Measurements from ENCODE around the gene LRP1B.
"Not testable (repeated sequence)": the region's sequence is repeated elsewhere in the genome, so short reads cannot be mapped to it uniquely, and the experiment has no call there.

LRP1B gene

GRCh38 chr2:140737006-140737405 is 1393.8 kb downstream of the LRP1B start:
- DNase-seq, result no peak

DNA sequence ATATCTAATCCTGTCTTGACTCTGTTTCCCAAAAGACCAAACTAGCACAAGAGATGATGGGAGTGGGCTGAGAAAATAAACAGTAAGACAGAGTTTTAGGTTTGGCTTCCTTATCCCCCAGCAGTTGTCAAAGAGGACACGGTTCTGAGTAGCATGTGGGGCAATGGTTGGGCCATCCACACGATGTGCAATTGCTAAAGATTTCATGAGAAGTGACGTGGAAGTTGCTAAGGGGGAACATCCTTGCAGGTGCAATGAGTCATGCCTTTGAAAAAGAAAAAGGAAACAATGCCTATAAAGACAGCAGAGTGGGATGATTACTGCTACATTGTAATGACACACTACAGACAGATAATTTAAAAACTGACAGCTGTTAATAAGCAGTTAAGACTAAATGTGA is 1395.8 kb downstream of the LRP1B start:
- DNase-seq, result no peak

DNA sequence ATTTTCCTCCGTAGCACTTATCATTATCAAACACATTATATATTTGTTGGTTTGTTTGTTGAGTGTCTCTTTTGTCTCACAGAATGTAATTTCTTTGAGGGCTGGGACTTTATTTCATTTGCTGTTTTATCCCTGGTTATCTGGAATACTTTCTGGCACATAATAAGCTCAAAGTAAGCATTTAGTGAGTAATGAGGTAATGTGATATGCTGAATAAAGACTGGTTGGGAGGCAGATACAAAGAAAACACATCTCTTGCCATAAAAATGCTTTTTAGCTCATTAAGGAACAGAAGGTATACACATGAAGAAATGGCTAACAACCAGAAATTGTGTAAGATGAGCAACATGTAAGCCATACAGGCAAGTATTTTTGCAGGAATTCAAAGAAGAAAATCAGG is 1411.8 kb downstream of the LRP1B start:
- no peak for DNase-seq

DNA sequence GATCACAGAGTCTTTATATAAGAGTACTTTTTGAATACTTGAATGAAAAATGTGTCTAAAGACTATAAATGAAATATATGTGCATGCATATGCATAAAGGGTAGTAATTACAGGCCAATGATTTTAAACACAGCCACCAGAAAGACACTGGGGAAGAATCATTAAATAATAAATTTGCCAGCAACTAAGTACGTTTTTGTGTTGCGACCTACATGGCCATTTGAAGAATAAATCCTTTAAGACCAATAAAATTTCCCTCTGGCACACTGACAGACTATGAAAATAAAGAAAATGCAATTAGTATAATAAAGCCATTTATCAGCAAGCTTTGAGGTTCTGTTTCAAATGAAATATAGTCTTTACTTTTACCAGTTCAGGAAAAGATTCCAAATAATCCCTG is 1413.3 kb downstream of the LRP1B start:
- no peak for DNase-seq

GRCh38 chr2:140714586-140714985 is 1416.2 kb downstream of the LRP1B start:
- DNase-seq, result no peak

- DNase-seq, result no peak
Measured at GRCh38 chr2:140711867-140712266, 1418.9 kb downstream of the LRP1B start.

DNA sequence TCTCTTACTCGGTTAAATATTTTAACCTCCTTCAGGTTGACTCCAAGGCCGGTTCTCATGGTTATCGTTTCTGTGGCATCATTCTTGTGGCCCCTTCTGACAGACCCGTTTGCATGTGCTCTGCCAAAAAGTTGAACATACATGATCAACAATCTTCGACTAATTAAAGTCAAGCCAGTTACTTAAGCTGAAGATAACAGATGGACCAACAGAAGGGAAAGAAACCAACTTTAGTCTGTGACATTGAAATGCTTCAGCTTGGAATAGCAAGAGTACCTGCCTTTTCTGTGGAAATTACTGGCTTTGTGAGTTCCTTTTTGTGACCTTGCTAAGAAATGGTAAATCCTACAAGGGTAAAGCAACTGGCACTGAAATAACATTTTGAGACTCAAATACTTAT is 1429.1 kb downstream of the LRP1B start:
- DNase-seq, result no peak

DNA sequence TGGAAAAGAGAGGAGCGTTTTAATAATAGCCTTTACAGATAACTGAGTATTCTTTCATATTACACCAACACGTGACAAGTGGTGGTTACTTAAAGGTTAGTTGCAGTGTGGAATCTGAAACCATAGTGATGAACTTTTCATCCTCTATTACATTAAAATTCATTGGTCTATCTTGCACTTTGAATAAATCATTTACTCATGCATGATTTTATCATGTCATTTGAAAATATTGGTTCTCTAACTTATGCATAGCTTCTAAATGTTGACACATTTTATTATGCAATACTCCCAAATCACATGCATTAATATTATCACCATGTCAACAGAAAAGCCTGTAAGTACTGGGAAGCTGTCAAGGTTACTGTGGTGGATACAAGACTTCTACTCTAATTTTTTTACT is 1432.2 kb downstream of the LRP1B start:
- DNase-seq, result no peak

GRCh38 chr2:140696449-140696848 is 1434.4 kb downstream of the LRP1B start:
- no peak for DNase-seq

GRCh38 chr2:140695155-140695554 is 1435.7 kb downstream of the LRP1B start:
- DNase-seq, result no peak

- DNase-seq, result no peak
Measured at GRCh38 chr2:140687825-140688224, 1443.0 kb downstream of the LRP1B start.

DNA sequence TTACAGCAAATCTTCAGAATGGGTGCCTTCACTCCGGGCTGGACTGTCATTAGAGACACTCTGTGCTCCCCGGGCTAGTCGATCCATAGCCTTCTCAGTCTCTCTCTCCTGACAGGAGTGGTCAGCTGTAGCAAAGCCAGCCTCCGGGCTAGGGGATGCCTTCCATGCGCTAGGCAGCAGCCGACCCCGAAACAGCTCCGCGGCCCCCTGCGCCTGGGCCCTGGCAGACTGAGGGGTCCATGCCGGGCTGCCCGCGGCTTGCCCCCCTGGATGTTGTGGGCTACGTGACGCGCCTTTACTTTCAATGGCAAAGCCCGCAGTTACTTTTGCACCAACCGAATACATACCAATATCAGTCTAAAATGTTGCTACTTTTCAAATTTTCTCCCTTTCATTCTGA is 1447.2 kb downstream of the LRP1B start:
- DNase-seq, result no peak

GRCh38 chr2:140680862-140681261 is 1450.0 kb downstream of the LRP1B start:
- no peak for DNase-seq

- DNase-seq, result no peak
Measured at GRCh38 chr2:140679752-140680151, 1451.1 kb downstream of the LRP1B start.

GRCh38 chr2:140669911-140670310 is 1460.9 kb downstream of the LRP1B start:
- no peak for DNase-seq

GRCh38 chr2:140667203-140667602 is 1463.6 kb downstream of the LRP1B start:
- no peak for DNase-seq

GRCh38 chr2:140662504-140662903 is 1468.3 kb downstream of the LRP1B start:
- DNase-seq, result no peak

DNA sequence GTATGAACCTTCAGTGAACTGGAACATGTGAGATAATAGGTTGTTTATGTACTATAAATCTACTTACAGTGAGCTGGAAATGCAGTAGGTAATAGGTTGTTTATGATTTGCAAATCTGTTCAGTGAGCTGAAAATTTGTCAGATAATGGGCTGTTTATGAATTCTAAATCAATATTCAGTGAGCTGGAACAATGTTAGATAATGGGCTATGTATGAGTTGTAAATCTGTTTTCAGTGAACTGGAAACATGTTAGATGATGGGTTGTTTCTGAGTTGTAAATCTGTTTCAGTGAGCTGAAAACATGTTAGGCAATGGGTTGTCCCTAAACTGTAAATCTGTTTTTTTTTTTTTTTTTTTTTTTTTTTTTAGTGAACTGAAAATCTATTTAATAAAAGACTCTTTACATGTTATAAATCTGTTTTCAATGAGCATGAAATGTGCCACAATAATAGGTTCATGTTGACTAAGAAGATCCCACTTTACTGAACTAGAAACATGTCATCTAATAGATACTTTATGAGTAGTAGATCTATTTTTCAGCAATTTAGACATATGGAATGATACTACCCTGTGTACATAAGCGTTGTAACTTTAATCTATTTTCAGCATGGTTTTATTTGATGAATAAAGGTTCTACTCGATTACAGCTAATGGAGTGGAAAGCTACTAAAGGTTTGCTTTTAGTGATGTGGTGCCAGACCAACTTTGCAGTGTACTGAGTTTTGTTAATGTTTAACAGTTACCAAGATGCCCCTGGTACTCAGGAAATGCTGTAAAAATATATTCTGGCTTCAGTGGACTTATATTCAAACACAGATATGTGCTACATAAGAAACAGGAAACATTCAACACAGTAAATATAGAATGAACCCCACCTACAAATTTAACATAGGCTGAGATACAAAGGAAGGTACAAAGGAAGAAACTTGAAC is 1471.8 kb downstream of the LRP1B start:
- no peak for DNase-seq

DNA sequence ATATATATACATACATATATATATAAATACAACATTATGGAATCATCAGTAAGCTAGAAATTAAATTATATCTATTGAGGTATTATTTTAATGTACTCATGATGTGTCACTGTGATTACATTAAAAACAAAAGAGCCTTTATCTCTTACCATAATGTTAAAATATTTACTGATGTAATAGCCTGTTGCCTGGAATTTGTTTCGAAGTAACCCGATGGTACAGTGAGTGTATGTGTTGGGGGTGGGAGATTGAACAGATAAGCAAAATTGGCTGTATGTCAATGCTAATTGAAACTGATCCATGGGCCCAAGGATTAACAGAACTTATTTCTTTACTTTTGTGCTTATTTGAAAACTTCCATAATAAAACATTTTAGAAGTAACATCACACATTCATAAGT is 1473.2 kb downstream of the LRP1B start:
- DNase-seq, result no peak

DNA sequence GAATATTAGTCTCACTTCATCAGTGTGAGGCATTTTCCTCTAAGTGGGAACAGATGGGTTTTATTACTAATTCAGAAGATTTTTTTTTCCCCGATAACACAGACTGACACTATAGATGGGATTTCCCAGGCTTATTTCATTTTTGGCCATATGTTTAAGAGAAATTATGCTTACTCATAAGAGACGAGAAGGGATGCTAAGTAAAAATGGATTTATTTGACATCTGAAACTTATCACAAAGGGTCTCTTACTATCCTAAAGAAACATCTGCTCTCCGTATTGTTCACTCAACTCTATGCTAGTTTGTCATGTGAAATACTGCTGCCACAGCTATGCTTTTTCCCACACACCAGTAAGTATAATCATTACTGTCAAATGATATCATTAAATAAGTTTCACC is 1476.3 kb downstream of the LRP1B start:
- no peak for DNase-seq

- DNase-seq, result no peak
Measured at GRCh38 chr2:140650825-140651224, 1480.0 kb downstream of the LRP1B start.

- DNase-seq, result not testable (repeated sequence)
Measured at GRCh38 chr2:140650134-140650533, 1480.7 kb downstream of the LRP1B start.

DNA sequence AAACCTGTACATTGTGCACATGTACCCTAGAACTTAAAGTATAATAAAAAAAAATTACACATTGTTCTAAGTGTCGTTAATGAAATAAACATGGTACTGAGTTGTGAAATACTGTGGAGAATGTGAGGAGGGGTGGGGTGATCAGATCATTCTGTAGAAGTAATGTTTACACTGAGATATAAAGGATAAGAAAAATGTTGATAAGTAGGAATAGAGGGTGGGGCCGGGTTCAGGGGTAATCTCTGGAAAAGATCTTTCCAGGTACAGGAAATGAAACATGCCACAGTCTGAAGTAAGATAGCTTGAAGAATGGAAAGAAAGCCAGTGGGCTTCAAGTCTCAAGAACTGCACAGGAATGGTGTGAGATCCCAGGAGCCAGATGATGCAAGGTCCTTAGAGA is 1482.4 kb downstream of the LRP1B start:
- DNase-seq, result no peak

DNA sequence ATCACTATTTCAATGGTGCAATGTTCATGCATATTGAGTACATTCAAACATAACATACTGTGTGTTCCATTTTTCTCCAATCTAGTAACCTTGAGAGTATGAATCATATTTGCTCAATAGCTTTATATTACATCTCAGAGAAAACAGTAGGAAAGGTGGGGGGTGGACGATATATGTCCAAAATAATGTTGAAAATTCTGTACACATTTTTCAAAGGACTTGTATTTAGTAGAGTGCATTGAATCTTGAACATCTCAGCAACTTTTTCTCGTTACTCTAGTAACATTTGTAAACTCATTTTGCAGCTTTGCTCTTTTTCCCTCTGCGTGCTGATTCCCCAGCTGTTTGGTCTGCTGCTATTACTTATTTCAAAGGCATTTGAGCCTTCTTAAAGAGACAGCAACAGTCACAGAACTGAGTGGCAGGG is 1487.0 kb downstream of the LRP1B start:
- no peak for DNase-seq

GRCh38 chr2:140641163-140641562 is 1489.7 kb downstream of the LRP1B start:
- no peak for DNase-seq
